Parathyroid adenoma (tissue), 2 donors: ENCODE results near the gene NMBR.

Experiments used
- H2AFZ ChIP-seq: fragments of 300-600 bp; sonication (generic); one replicate; pipeline ENCODE4 v1.7.0; 2017; ENCODE audit warnings: antibody characterized with exemption, mild to moderate bottlenecking
- H3K27ac ChIP-seq: fragments of 300-600 bp; sonication (generic); one replicate; pipeline ENCODE4 v1.7.0; 2017
- H3K27me3 ChIP-seq: fragments of 300-600 bp; sonication (generic); one replicate; pipeline ENCODE4 v1.7.0; 2017; ENCODE audit warnings: low read length; ENCODE audit not compliant: control insufficient read depth, insufficient read depth
- H3K36me3 ChIP-seq: fragments of 300-600 bp; sonication (generic); one replicate; pipeline ENCODE4 v1.7.0; 2017; ENCODE audit warnings: low read length; ENCODE audit not compliant: control insufficient read depth, insufficient read depth
- H3K4me1 ChIP-seq: fragments of 300-600 bp; sonication (generic); one replicate; pipeline ENCODE4 v1.7.0; 2017; ENCODE audit warnings: control low read depth
- H3K4me2 ChIP-seq: fragments of 300-600 bp; sonication (generic); one replicate; pipeline ENCODE4 v1.7.0; 2017; ENCODE audit warnings: low read length
- H3K4me3 ChIP-seq: fragments of 300-600 bp; sonication (generic); one replicate; pipeline ENCODE4 v1.7.0; 2017; ENCODE audit warnings: low read depth, low read length
- H3K79me2 ChIP-seq: fragments of 300-600 bp; sonication (generic); one replicate; pipeline ENCODE4 v1.7.0; 2017; ENCODE audit warnings: control low read depth
- H3K9ac ChIP-seq: fragments of 300-600 bp; sonication (generic); one replicate; pipeline ENCODE4 v1.7.0; 2017; ENCODE audit warnings: mild to moderate bottlenecking
- H3K9me3 ChIP-seq: fragments of 300-600 bp; sonication (generic); one replicate; pipeline ENCODE4 v1.7.0; 2017; ENCODE audit warnings: low read length; ENCODE audit not compliant: control insufficient read depth
- TF ChIP-seq, protein P1 (sequence below): fragments of 300-600 bp; sonication (generic); IDR thresholded peaks from one replicate; pipeline ENCODE4 v1.7.0; 2017; ENCODE audit warnings: antibody characterized with exemption, mild to moderate bottlenecking
- donor health status: primary hyperparathyroidism.

Gene NMBR

DNA sequence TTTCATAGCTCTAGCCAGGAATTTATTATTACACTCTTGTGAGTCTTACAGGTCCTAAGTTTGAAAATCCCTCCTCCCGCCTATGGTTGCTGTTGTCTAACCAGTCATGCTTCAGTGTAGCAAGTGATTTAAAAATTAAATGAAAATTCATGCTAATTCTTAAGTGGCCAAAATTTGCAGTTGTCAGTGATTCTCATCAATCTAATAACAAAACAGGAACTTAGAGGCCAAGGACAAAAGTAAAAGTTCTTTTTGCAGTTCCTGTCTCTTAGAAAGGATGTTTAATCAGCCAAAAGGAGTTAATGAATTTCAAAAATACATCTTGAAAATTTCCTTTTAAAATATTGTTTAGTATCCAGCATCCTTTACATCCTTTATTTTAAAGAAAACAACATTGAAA is 36.4 kb upstream of the NMBR start:
- peaks cover 2% of the 10 kb centered on the region for H3K79me2 ChIP-seq
- H2AFZ ChIP-seq, result no peak overlapping the region
- H3K4me2 ChIP-seq, result no peak overlapping the region
- peaks cover 4% of the 10 kb centered on the region for H3K4me1 ChIP-seq
- no peak overlapping the region for H3K27ac ChIP-seq
- H3K4me3 ChIP-seq, result no peak overlapping the region
- TF ChIP-seq, protein P1, sequence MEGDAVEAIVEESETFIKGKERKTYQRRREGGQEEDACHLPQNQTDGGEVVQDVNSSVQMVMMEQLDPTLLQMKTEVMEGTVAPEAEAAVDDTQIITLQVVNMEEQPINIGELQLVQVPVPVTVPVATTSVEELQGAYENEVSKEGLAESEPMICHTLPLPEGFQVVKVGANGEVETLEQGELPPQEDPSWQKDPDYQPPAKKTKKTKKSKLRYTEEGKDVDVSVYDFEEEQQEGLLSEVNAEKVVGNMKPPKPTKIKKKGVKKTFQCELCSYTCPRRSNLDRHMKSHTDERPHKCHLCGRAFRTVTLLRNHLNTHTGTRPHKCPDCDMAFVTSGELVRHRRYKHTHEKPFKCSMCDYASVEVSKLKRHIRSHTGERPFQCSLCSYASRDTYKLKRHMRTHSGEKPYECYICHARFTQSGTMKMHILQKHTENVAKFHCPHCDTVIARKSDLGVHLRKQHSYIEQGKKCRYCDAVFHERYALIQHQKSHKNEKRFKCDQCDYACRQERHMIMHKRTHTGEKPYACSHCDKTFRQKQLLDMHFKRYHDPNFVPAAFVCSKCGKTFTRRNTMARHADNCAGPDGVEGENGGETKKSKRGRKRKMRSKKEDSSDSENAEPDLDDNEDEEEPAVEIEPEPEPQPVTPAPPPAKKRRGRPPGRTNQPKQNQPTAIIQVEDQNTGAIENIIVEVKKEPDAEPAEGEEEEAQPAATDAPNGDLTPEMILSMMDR, result no peak
- no peaks in the 10 kb centered on the region for H3K36me3 ChIP-seq
- H3K9me3 ChIP-seq, result no peaks in the 10 kb centered on the region
- no peaks in the 10 kb centered on the region for H3K27me3 ChIP-seq
- H3K9ac ChIP-seq, result no peak overlapping the region

DNA sequence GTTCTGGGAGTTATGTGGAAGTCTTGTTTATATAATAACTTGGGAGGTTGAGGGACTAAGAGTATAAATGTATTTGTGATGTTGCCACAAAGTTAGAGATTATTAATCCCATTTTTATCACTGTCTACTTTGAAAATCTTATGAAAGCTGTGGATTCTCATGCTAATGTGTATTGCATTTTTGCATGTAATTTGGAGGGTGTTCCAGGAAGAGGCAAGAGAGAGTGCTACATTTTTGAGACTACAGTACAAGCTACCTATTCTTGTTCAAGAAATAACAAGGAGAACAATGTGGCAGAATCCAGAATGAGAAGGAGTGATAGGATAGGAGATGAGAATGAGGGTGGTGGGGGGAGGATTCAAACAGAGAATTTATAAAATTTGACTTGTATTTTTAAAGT is 35.1 kb upstream of the NMBR start:
- H3K27me3 ChIP-seq, result no peaks in the 10 kb centered on the region
- H3K9ac ChIP-seq, result no peak overlapping the region
- H3K36me3 ChIP-seq, result no peaks in the 10 kb centered on the region
- TF ChIP-seq, protein P1, result no peak
- peaks cover 2% of the 10 kb centered on the region for H3K79me2 ChIP-seq
- no peaks in the 10 kb centered on the region for H3K9me3 ChIP-seq
- no peak overlapping the region for H2AFZ ChIP-seq
- H3K27ac ChIP-seq, result no peak overlapping the region
- H3K4me2 ChIP-seq, result no peak overlapping the region
- H3K4me3 ChIP-seq, result no peak overlapping the region
- H3K4me1 ChIP-seq, result no peaks in the 10 kb centered on the region

DNA sequence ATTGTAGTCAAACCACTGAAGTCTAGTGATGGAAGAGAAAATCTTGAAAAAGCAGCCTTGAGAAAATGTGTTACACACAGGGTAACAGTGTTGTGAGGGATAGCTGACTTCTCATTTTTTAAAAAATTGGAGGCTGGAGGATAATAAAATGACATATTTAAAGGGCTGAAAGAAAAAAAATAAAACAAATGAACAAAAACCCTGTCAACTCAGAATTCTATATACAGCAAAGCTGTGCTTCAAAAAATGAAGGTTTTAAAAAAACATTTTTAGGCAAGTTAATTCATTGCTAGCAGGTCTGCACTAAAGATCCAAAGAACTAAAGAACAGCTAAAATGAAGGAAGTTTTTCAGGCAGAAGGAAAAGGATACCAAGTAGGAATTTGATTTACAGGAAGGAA is 31.2 kb upstream of the NMBR start:
- no peaks in the 10 kb centered on the region for H3K27me3 ChIP-seq
- no peaks in the 10 kb centered on the region for H3K36me3 ChIP-seq
- H3K9me3 ChIP-seq, result no peaks in the 10 kb centered on the region
- no peak overlapping the region for H3K27ac ChIP-seq
- H3K4me1 ChIP-seq, result no peaks in the 10 kb centered on the region
- no peak overlapping the region for H2AFZ ChIP-seq
- H3K9ac ChIP-seq, result no peak overlapping the region
- no peak overlapping the region for H3K4me3 ChIP-seq
- H3K4me2 ChIP-seq, result no peak overlapping the region
- H3K79me2 ChIP-seq, result peaks cover 2% of the 10 kb centered on the region
- TF ChIP-seq, protein P1, result no peak

DNA sequence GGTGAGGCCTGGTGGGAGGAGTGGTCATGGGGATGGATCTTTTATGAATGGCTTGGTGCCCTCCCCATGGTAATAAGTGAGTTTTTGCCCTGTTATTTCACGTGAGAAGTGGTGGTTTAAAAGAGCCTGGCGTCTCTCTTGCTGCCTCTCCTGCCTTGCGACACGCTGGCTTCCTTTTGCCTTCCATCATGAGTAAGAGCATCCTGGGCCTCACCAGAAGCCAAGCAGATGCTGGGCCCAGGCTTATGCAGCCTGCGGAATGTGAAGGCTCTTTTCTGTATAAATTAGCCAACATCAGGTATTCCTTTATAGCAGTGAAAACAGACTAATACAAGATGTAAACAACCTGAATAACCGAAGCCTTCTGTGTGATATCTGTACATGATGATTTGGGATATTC is 27.8 kb upstream of the NMBR start:
- no peaks in the 10 kb centered on the region for H3K36me3 ChIP-seq
- H3K4me2 ChIP-seq, result no peak overlapping the region
- H2AFZ ChIP-seq, result no peak overlapping the region
- TF ChIP-seq, protein P1, result no peak
- H3K9ac ChIP-seq, result no peak overlapping the region
- no peaks in the 10 kb centered on the region for H3K79me2 ChIP-seq
- no peaks in the 10 kb centered on the region for H3K27me3 ChIP-seq
- no peak overlapping the region for H3K4me3 ChIP-seq
- H3K4me1 ChIP-seq, result no peaks in the 10 kb centered on the region
- no peak overlapping the region for H3K27ac ChIP-seq
- no peaks in the 10 kb centered on the region for H3K9me3 ChIP-seq

DNA sequence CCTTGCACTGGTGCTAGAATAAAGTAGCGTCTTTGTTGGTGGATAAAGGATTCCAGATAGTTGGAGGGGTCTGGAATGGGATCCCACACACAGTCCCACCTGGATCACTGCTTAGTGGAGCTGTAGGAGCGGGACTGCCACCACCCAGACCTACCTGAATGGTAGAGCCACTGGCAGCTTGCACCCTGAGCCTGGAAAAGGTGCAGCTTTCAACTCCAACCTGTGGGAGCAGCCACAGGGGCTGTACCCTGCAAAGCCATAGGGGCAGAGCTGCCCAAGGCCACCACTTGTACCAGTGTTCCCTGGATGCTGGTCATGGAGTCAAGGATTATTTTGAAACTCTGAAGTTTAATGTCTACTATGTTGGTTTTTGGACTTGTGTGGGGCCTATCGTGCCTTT is 27.1 kb upstream of the NMBR start:
- Histone ChIP-seq H3K4me2 (no peak overlapping the region), H3K27me3 (no peaks in the 10 kb centered on the region), H3K9me3 (no peaks in the 10 kb centered on the region), H3K4me1 (no peaks in the 10 kb centered on the region), H3K9ac (no peak overlapping the region), H3K36me3 (no peaks in the 10 kb centered on the region), H3K79me2 (no peaks in the 10 kb centered on the region), H3K27ac (no peak overlapping the region), H3K4me3 (no peak overlapping the region), H2AFZ (no peak overlapping the region)
- TF ChIP-seq, protein P1, result no peak
